Measurements from ENCODE around the gene PPM1D.
A peak's percentile ranks its signal among the peaks of the same experiment; 100 is the strongest.
"Not testable (repeated sequence)": the region's sequence is repeated elsewhere in the genome, so short reads cannot be mapped to it uniquely, and the experiment has no call there.

The PPM1D gene

DNA sequence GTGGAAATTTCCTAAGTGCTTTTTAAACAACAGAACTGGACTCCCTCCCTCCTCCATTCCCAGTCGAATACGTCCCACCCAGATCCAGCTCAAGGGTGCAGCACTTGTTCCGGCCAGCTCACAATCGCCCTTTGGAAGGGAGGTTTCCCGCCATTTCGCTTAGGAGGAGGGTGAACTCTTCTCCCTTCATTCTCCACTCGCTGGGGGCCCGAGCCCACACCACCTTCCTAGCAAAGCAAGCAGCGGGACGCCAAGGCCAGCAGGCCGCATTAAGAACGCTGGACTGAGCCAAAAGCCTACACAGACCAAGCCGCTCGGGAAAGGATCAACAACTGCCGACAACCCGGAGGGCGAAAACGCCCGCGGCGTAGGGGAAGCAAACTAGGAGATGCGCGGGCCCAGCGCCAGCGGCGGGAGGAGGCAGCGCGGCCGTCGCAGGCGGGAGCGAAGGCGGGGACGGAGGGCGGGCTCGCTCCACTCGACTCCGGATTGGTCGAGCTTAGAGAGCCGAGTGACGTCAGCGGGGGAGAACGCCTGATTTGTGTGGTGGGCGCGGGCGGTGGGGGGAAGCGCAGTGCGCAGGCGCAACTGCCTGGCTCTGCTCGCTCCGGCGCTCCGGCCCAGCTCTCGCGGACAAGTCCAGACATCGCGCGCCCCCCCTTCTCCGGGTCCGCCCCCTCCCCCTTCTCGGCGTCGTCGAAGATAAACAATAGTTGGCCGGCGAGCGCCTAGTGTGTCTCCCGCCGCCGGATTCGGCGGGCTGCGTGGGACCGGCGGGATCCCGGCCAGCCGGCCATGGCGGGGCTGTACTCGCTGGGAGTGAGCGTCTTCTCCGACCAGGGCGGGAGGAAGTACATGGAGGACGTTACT, at the start of gene PPM1D:
Gene PPM1D (plus strand): TSS at position 574 of the 870 bp plus-strand sequence. CDS start 222 bp downstream, at position 796.
- DNase-seq, result peak; percentile 99

DNA sequence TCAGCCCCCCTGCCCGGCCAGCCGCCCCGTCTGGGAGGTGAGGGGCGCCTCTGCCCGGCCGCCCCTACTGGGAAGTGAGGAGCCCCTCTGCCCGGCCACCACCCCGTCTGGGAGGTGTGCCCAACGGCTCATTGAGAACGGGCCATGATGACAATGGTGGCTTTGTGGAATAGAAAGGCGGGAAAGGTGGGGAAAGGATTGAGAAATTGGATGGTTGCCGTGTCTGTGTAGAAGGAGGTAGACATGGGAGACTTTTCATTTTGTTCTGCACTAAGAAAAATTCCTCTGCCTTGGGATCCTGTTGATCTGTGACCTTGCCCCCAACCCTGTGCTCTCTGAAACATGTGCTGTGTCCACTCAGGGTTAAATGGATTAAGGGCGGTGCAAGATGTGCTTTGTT, 47.7 kb upstream of the PPM1D start:
- not testable (repeated sequence) for DNase-seq

DNA sequence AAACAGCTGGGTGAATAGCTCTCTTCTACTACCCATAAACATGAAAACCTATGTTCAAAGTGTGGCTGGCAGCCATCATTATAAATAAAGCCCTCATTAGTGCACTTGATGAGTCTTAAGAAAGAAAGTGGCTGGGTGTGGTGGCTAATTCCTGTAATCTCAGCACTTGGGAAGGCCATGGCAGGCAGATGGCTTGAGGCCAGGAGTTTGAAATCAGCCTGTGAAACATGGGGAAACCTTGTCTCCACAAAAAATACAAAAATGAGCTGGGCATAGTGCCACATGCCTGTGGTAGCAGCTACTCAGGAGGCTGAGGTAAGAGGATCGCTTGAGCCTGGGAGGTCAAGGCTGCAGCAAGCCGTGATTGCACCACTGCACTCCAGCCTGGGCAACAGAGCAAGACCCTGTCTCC, 45.6 kb upstream of the PPM1D start:
- no peak for DNase-seq

DNA sequence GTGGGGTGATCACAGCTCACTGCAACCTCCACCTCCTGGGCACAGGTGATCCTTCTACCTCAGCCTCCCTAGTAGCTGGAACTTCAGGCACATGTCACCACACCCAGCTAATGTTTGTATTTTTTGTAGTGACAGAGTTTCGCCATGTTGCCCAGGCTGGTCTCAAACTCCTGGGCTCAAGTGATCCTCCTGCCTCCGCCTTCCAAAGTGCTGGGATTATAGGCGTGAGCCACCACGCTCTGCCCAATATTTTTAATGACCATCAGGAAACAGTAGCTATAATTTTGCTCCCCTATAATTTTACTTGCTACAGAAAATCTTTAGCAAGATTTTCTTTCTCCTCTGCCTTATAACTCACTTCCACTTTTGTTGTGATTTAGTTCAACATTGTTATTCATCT, 44.2 kb upstream of the PPM1D start:
- no peak for DNase-seq

DNA sequence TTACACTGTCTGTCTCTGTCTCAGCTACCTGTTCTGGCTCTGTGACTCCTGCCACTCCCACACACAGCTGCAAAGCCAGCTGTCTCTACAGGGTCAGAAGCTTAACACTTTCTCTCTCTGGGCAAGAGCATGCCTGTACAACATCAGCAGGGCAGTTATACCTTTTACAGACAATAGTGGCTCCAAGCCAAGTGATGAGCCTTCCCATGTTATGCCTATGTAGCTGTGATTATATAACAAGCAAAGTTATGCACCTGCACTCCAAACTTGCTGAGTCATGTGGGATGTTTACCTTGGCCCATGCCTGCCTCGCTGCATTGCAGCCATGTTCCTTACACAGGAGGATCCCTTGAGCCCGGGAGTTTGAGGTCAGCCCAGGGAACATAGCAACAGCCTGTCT, 42.2 kb upstream of the PPM1D start:
- peak; percentile 48 for DNase-seq

DNA sequence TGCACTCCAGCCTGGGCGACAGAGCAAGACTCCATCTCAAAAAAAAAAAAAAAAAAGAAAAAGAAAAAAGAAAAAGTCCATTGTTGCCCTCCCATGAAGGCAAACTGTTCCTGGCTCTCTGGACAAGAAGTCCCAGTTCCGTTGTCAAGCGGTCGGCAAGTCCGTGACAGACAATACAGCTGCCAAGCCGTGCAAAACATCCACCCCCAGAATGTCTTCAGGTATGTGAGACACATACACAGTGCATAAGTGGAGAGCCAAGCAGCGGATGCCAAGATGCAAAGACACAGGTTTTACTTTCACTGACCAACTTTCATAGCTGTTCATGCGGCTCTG, 40.4 kb upstream of the PPM1D start:
- no peak for DNase-seq

DNA sequence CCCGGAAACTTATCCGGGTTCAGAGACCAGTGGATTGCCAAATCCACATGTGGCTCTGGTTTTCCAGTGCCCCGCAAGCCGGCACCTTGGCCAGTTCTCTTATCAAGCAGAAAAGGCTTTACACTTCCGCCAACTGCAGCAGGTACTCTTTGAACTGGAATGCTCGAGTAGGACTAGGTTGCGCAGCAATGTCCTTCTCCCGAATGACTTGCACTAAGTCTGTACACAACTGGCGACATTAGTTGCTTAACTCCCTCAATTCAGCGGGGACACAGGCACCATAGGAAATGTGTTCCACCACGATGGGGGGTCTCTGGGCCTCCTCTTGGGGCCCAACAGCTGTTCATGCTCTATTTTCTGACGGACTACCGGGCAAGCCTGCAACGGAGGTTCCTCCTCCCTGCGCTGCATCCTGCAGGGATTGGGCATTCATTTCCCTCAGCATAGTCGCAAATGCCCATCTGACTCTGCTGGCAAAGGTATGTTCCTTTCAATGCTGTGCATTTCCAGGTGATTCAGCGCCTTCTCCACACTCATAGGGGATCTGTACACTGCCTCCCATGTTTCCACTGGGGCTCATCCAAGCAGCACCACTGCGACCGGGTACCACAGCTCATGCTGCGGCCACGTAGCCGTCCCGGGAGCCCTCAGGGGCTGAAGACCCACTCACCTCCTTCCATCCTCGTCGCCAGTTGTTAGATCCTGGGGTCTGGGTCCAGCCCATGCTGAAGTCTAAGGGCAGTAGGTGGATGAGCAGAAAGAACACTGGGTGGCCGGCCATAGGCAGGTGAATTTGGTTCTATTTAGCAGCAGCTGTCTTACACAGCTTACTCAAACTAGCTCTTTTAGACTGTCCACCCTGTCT, 39.8 kb upstream of the PPM1D start:
- DNase-seq, result no peak

DNA sequence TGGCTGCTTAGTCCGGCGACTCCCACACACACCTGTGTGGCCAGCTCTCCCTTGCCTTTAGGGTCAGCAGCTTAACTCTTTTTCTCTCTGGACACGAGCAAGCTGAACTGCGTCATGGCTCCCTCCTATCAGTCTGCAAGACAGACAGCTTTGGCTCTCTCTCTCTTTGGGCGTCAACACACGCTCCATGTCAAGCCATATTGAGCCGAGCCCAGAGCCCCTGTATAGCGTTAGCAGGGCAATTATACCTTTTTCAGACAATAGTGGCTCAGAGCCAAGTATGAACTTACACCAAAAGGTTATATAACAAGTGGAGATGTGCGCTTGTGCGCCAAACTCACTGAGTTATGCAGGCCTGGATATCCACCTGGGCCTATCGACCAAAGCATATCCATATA, 39.1 kb upstream of the PPM1D start:
- no peak for DNase-seq

DNA sequence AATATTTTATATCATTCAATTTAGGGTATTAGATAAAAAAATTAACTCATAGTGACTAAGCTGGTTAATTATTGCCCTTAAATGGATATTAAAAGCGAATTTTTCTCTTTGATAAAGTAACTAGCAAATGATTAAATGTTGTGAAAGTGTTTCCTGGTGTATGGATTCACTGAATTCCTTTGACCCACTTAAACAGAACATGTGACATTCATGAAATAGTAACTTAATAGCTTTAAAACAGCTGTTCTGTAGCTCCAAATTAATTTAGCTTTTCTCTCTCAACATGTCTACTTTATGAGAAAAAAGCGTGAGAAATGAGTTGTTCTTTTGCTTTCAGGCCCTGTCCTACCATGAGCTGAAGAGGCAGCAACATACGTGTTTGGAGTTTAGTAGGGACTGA, 37.6 kb upstream of the PPM1D start:
- no peak for DNase-seq

DNA sequence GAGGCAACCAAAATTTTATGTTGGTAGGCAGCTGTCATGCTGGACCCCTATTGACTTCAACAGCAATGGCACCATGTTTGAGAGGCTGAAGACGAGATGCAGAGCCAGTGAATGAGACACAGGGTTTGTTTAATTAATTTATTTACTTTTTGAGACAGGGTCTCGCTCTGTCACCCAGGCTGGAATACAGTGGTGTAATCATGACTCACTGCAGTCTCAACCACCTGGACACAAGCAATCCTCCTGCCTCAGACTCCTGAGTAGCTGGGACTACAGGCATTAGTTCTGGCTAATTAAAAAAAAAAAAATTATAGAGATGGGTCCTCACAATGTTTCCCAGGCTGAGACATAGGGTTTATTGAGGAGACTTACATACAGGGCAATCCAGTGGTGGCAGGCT, 36.2 kb upstream of the PPM1D start:
- DNase-seq, result no peak

DNA sequence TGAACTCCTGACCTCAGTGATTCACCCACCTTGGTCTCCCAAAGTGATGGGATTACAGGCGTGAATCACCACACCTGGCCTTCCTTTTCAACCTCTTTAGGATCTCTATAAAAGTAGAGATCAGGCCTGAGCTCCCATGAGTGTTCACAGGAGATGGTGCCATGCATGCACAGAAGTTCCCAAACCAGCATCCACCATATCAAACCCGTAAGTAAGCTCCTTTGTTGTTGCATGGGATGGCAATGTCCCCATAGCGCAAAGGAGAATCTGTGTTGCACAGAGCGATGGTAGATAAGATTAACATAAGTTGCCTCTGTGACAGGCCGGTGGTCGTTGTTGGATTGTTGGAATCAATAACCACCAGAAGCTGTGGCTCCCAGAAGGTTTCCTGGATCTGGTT, 34.8 kb upstream of the PPM1D start:
- no peak for DNase-seq

DNA sequence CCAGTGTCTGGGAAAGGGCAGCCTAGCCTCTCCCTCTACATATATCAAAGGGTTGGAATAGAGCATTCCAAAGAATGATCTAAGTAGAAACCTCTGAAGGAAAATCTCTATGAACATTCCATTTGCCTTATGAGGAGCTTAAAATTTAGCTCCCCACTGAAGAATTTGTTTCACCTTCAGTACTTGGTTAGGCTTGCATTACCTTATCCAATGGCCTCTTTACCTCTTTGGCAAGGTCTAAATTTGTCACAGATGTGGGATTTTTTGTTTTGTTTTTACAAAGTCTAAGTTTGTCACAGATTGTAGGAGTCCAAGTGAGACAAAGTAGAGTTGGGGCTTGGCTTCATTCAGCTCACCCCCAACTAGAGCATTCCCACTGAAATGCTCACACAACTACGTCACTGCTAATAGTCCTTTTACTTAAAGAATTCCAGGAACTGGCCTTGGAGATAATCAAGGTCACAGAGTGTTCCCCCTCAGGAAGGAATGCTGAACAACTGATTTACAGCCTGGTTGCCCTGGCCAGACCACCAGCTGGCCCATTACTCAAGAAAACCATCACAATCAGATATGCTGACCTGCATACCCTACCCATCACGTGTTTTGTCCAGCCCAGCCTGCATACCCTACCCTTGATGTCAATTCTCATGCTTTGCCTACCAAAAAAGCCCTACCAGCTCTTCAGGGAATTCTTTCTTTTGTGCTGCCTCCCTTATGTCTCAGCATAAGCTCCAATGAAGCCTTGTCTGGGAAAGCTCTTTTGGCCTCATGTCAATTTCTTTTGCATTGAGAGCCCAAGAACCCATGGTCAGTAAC, 26.5 kb upstream of the PPM1D start:
- no peak for DNase-seq

DNA sequence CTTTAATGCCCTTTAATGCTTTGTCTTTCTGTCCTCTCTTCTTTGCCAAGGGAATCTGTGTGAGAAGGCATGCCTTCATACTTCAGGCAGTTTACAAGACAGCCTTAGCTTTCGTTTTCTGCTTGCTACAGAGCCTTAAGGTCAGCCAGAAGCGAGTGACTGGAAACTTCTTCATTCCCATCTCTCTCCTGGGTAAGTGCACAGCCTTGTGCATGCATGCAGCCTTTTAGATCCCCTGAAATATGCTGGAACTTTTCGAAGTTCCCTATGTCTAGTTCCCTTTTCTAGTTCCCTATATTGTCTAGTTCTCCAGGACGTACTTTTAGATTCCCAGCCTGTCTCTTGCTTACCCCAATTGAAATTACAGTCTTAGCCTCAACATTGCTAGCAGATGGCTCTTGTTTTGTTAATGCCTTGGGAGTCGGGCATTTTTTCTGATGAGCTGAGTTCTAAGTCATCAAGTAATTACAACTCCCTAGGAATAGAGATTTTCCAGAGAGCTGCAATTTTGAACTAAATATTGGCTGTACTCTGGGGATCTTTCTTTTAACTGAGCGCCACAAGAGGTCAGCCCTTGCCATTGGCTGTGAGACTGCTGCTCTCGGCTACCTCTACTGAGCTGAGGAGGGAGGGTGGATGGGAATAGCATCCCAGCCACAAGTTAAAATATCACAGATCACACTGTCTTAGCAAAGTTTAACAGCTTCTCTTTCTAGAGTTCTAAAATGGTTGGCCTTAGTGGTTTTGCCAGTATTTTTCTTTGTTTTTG, 22.7 kb upstream of the PPM1D start:
- no peak for DNase-seq

DNA sequence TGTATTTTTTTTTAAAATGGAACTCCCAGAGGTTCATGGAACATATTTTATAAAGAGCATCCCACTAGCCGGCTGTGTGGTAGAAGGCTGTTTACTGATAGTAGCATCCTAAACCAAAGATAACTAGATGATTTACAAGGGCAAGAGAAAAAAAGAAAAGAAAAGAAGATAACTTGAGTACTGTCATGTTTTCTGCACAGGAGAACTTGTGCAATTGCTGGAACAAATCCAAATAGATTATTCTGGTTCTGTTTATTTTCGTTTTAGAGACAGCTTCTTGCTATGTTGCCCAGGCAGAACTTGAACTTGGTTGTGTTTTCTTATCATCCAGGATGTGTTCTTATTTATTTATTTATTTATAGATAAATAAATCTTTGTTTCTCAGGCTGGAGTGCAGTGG, 20.9 kb upstream of the PPM1D start:
- DNase-seq, result no peak

DNA sequence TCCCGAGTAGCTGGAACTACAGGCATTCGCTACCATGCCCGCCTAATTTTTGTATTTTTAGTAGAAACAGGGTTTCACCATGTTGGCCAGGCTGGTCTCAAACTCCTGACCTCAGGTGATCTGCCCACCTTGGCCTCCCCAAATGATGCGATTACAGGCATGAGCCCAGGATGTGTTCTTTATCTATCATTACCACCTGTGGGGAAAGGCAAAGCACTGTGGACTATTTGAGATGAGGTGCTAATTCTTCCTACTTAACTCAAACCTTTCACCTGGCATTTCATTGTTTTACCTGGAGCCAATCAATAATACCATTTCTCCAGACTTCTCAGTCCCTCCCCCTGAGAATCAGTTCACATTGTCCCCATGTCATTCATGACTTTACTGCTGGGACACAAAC, 20.4 kb upstream of the PPM1D start:
- no peak for DNase-seq

DNA sequence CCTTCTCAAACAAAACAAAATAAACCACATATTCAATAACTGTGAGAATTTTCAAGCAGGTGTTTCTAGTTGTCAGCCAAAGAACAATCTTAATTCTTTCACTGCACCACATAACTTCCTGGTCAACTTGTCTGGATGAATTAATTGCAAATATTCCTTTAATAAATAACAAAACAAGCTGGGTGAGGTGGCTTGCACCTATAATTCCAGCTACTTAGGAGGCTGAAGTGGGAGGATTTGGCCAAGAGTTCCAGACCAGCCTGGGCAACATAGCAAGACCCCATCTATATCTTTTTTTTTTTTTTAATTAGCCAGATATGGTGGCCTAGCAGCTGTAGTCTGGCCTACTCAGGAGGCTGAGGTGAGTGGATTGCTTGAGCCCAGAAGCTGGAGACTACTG, 17.0 kb upstream of the PPM1D start:
- no peak for DNase-seq

DNA sequence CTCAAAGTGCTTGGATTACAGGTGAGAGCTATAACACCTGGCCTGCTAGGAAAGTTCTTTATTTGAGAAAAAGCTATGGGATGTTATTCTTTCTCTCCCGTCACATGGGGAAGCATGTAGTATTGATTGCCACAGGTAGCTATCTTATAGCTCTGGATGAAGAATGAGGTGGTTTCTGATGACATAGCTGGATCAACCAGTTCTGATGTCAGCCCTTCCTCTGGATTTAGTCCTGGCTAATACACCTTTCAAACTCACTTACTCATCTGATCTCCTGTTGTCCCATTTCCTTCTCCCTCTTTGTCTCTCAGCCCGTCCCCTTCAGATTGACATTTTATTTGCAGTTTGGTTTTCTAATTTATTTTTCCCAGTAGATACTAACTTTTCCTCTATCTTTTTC, 14.1 kb upstream of the PPM1D start:
- DNase-seq, result no peak

DNA sequence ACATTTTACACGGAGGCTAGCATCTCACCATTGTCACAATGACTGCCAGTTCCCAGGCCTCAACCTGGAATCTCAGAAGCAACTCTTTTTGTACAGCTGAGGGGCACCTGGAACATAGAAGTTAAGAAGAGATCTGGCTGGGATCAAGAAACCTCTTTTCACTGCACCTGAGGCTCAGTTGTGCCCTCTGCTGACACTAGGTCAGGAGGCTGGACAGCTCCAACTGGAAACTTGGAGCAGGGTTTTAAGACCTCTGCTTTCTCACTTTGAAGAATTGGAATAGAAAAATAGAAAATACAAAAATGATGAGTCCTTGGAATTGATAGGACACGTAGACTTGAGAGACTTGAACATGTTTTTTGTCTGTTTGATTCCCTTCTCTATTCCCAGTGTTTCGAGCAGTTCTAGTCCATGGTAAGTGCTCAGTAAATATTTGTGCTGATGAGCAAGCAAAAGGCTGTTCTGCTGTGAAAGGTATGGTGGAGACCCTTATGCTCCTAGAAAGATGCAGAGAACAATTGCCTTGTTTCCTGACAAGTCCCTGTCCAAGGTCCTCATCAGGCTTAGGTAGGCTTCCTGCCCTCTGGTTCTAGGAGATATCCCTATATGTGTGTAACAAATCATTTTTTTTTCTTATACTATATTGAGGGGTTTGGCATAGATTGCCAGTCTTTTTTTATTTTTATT, 13.6 kb upstream of the PPM1D start:
- no peak for DNase-seq

DNA sequence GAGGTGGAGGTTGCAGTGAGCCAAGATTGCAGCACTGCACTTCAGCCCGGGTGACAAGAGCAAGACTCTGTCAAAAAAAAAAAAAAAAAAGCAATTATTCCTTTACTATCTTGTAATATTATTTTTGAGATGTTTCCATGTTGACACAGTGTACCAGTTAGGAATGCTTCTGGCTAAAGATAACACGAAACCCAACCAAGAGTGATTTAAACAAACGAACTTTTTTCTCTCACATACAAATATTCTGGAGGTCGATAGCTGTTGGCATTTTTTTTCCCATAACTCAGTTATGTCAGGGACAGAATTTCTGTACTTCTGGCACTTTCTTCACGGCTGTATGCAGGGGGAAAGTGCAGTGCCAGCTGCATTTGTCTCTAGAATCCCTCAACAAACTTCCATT, 9.9 kb upstream of the PPM1D start:
- no peak for DNase-seq

DNA sequence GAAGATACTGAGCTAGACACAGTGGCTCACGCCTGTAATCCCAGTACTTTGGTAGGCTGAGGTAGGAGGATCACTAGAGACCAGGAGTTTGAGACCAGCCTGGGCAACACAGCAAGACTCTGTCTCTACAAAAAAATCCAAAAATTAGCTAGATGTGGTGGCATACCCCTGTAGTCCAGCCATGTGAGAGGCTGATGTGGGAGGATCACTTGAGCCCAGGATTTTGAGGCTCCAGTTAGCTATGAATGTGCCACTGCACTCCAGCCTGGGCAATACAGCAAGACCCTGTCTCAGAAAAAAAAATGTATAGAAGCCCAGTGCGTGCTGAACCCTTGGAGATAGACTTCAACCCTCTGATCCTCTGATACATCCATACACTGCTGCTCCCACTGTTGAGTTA, 7.2 kb upstream of the PPM1D start:
- DNase-seq, result no peak

DNA sequence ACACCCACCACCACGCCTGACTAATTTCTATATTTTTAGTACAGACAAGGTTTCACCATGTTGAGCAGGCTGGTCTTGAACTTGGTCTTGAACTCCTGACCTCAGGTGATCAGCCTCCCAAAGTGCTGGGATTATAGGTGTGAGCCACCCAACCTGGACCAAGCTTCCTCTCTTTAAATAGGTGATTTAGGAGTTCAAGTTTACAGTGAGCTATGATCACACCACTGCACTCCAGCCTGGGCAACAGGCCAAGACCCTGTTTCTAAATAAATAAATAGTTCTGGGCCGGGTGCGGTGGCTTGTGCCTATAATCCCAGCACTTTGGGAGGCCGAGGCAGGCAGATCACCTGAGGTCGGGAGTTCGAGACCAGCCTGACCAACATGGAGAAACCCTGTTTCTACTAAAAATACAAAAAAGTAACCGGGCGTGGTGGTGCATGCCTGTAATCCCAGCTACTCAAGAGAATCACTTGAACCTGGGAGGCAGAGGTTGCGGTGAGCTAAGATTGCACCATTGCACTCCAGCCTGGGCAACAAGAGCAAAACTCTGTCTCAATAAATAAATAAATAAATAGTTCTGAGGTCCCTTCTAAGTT, 6.5 kb upstream of the PPM1D start:
- DNase-seq, result not testable (repeated sequence)

DNA sequence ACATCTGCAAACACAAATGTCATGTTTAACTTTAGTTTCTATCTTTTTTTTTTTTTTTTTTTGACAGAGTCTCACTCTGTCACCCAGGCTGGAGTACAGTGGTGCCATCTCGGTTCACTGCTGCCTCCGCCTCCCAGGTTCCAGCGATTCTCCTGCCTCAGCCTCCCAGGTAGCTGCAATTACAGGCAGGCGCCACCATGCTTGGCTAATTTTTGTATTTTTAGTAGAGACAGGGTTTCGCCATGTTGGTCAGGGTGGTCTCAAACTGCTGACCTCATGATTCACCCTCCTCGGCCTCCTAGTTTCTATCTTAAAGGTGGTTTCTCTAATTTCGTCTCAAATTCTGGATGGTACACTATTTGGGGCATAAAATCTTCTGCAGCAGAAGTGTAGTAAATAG, 5.8 kb upstream of the PPM1D start:
- not testable (repeated sequence) for DNase-seq

Data from NCI-H2171 (cell line).